CD4-positive, alpha-beta T cell (primary cell): ENCODE data around the gene ZGRF1. TPM values are rescaled to one million over a fixed set of nuclear protein-coding genes. Genes with fewer than 3 reads are reported as not detected.
A peak's percentile ranks its signal among the peaks of the same experiment; 100 is the strongest.
"Not testable (repeated sequence)": the region's sequence is repeated elsewhere in the genome, so short reads cannot be mapped to it uniquely, and the experiment has no call there.

ENCODE experiments used
- ATAC-seq: fragments of 200-7000 bp; cut with Tn5 transposase; one replicate; pipeline ENCODE4 v1.10.0; 2022; ENCODE audit warnings: mild to moderate bottlenecking; ENCODE audit not compliant: poor library complexity
- CTCF ChIA-PET: fragments of 350-600 bp; sonication (Branson Sonifier 250); formaldehyde crosslinking; loops from one replicate; lab custom pipeline; 2021; ENCODE audit warnings: antibody characterized with exemption, inconsistent platforms; lab: Charles Lee
- POLR2A ChIA-PET: fragments of 350-600 bp; sonication (Branson Sonifier 250); formaldehyde crosslinking; loops from one replicate; lab custom pipeline; 2021; ENCODE audit warnings: antibody characterized with exemption, inconsistent platforms; lab: Charles Lee
- DNase-seq, 14 experiments: peaks; one replicate each; pipeline ENCODE4 v3.0.0-alpha.2; 2013 to 2020; ENCODE audit warnings: mixed read lengths in 2 of 14
- H3K27ac ChIP-seq, 2 donors: one replicate each; pipeline versions ENCODE4 v1.5.1 to v1.7.0; 2013; ENCODE audit warnings: low read length in 2 of 2, low read depth in 1 of 2, mild to moderate bottlenecking in 1 of 2
- H3K27me3 ChIP-seq, 2 experiments: 1 replicate in 1 of 2; 2 replicates in 1 of 2; pipeline versions ENCODE4 v1.6.1 to v1.7.0; 2013; ENCODE audit warnings: low read length in 2 of 2, control low read depth in 1 of 2, mild to moderate bottlenecking in 1 of 2, moderate library complexity in 1 of 2; ENCODE audit not compliant: insufficient read depth in 2 of 2, control insufficient read depth in 1 of 2
- H3K36me3 ChIP-seq: one replicate; pipeline ENCODE4 v1.6.1; 2013; ENCODE audit warnings: low read length, control low read depth; ENCODE audit not compliant: insufficient read depth
- H3K4me1 ChIP-seq: one replicate; pipeline ENCODE4 v1.6.1; 2013; ENCODE audit warnings: low read length, control low read depth; ENCODE audit not compliant: insufficient read depth
- H3K4me3 ChIP-seq: one replicate; pipeline ENCODE4 v1.5.1; 2013; ENCODE audit warnings: mild to moderate bottlenecking, low read length, moderate library complexity
- H3K9me3 ChIP-seq, 2 experiments: 1 replicate in 1 of 2; 2 replicates in 1 of 2; pipeline versions ENCODE4 v1.6.1 to v1.7.0; 2013; ENCODE audit warnings: low read length in 2 of 2, mild to moderate bottlenecking in 2 of 2, control low read depth in 1 of 2, moderate library complexity in 1 of 2; ENCODE audit not compliant: control insufficient read depth in 1 of 2, insufficient read depth in 1 of 2
- H3K27ac Mint-ChIP-seq: one replicate; pipeline ENCODE4 v1.8.0; 2020; ENCODE audit warnings: mixed read lengths
- H3K27me3 Mint-ChIP-seq: one replicate; pipeline ENCODE4 v1.8.0; 2021; ENCODE audit warnings: mixed read lengths
- H3K36me3 Mint-ChIP-seq: one replicate; pipeline ENCODE4 v1.8.0; 2021; ENCODE audit warnings: low read depth, mixed read lengths
- H3K4me1 Mint-ChIP-seq: one replicate; pipeline ENCODE4 v1.8.0; 2021; ENCODE audit warnings: low read depth, mixed read lengths
- H3K4me3 Mint-ChIP-seq: one replicate; pipeline ENCODE4 v1.8.0; 2020; ENCODE audit warnings: mild to moderate bottlenecking, mixed read lengths
- H3K9me3 Mint-ChIP-seq: one replicate; pipeline ENCODE4 v1.8.0; 2020; ENCODE audit warnings: mixed read lengths
- CTCF ChIP-seq: fragments of 200-600 bp; IDR thresholded peaks from one replicate; pipeline ENCODE4 v1.8.0; 2022; ENCODE audit warnings: antibody characterized with exemption, mild to moderate bottlenecking
- intact Hi-C, 2 experiments: fragments of 100-400 bp; cut with DNase I in 1 of 2; cut with micrococcal nuclease in 1 of 2; formaldehyde crosslinking; loops; one replicate each; pipeline versions ENCODE4 v1.15.1 to v1.9.0; 2023 to 2025; cut with DNase I, micrococcal nuclease
- total RNA-seq, 174 experiments: library from RNA in 2 of 174; stranded (reverse) in 2 of 174; gene quantifications; one replicate each; pipeline ENCODE4 v1.2.3 and lab custom pipeline; 2021 to 2026

ZGRF1 gene
- total RNA-seq, 2 experiments from 2014 or later = 11.3 to 11.7 TPM

- DNase-seq (no peak), ATAC-seq (no peak)
Observed at GRCh38 chr4:112626228-112626627, 10.5 kb downstream of the ZGRF1 start.

GRCh38 chr4:112616984-112617383 lies 19.7 kb downstream of the ZGRF1 start:
- no peaks in the 10 kb centered on the region for H3K9me3 ChIP-seq
- POLR2A ChIA-PET = no interaction called here

More at GRCh38 chr4:112626228-112626627, 10.5 kb downstream of the ZGRF1 start:
- CTCF ChIA-PET = no interaction called here
- H3K36me3 ChIP-seq = no peaks in the 10 kb centered on the region
- H3K27me3 ChIP-seq = no peaks in the 10 kb centered on the region
- Mint-ChIP-seq H3K27ac (no peak overlapping the region), H3K4me3 (no peak overlapping the region), H3K36me3 (peaks cover 31% of the 10 kb centered on the region), H3K27me3 (no peaks in the 10 kb centered on the region), H3K9me3 (no peaks in the 10 kb centered on the region), H3K4me1 (no peaks in the 10 kb centered on the region)
- H3K27ac ChIP-seq = no peak overlapping the region
- no peak for TF ChIP-seq CTCF
- H3K4me3 ChIP-seq = no peak overlapping the region
- intact Hi-C loops = no loop called here
- POLR2A ChIA-PET = no interaction called here
- H3K9me3 ChIP-seq = no peaks in the 10 kb centered on the region
- H3K4me1 ChIP-seq = no peaks in the 10 kb centered on the region

GRCh38 chr4:112612814-112613213 lies 23.9 kb downstream of the ZGRF1 start:
- POLR2A ChIA-PET, H3K27me3 ChIP-seq, intact Hi-C loops, H3K4me1 ChIP-seq, H3K27me3 Mint-ChIP-seq, H3K9me3 Mint-ChIP-seq, H3K36me3 ChIP-seq, H3K4me3 Mint-ChIP-seq, H3K4me3 ChIP-seq, H3K9me3 ChIP-seq, ATAC-seq, CTCF ChIA-PET, DNase-seq, H3K36me3 Mint-ChIP-seq, H3K27ac Mint-ChIP-seq, H3K4me1 Mint-ChIP-seq, H3K27ac ChIP-seq: not testable (repeated sequence)

More at GRCh38 chr4:112616984-112617383, 19.7 kb downstream of the ZGRF1 start:
- ATAC-seq (no peak), DNase-seq (no peak)
- Histone ChIP-seq H3K27ac (no peak overlapping the region), H3K27me3 (no peaks in the 10 kb centered on the region), H3K4me1 (no peaks in the 10 kb centered on the region), H3K36me3 (peaks cover 4% of the 10 kb centered on the region), H3K4me3 (no peak overlapping the region)
- intact Hi-C loops = no loop called here
- CTCF ChIA-PET = no interaction called here
- TF ChIP-seq CTCF = no peak
- no peaks in the 10 kb centered on the region for H3K4me1 Mint-ChIP-seq
- peaks cover 12% of the 10 kb centered on the region for H3K36me3 Mint-ChIP-seq
- no peak overlapping the region for H3K27ac Mint-ChIP-seq
- no peaks in the 10 kb centered on the region for H3K9me3 Mint-ChIP-seq
- H3K4me3 Mint-ChIP-seq = no peak overlapping the region
- no peaks in the 10 kb centered on the region for H3K27me3 Mint-ChIP-seq

- POLR2A ChIA-PET = no interaction called here
- Mint-ChIP-seq H3K27me3 (no peaks in the 10 kb centered on the region), H3K4me3 (no peak overlapping the region), H3K36me3 (peaks cover 8% of the 10 kb centered on the region), H3K9me3 (no peaks in the 10 kb centered on the region), H3K27ac (no peak overlapping the region), H3K4me1 (peaks cover 4% of the 10 kb centered on the region)
- peak; percentile 63 for ATAC-seq
- CTCF ChIA-PET = interaction anchor here (0.9 kb wide), 1 partner anchor 510 kb away, joined by 4 read pairs; no protein-coding TSS in a partner anchor
- peak in 12 of 14 experiments; percentile 4 to 65 (median 12) for DNase-seq
- Histone ChIP-seq H3K27me3 (no peaks in the 10 kb centered on the region), H3K36me3 (no peaks in the 10 kb centered on the region), H3K27ac (no peak overlapping the region), H3K9me3 (no peaks in the 10 kb centered on the region), H3K4me3 (no peak overlapping the region), H3K4me1 (no peaks in the 10 kb centered on the region)
- peak; percentile 66 for TF ChIP-seq CTCF
- intact Hi-C loops = loop anchor here (1.0 to 10.0 kb wide), 5 partner anchors 276 to 506 kb away; no protein-coding TSS in a partner anchor
Observed at GRCh38 chr4:112604589-112604988, 32.1 kb downstream of the ZGRF1 start.
